HepG2 (cell line): ENCODE measurements around the gene NFIC. TPM values are rescaled to one million over a fixed set of nuclear protein-coding genes. Genes with fewer than 3 reads are reported as not detected.

Experiments used
- CREB1 ChIP-seq, 2 experiments: fragments of 450-650 bp in 1 of 2; IDR thresholded peaks; 2 replicates each; pipeline ENCODE4 v1.6.1; 2016 to 2017; ENCODE audit warnings: control low read depth in 1 of 2, mild to moderate bottlenecking in 1 of 2, missing compliant biosample characterization in 1 of 2, missing genetic modification characterization in 1 of 2
- FOXA3 ChIP-seq: IDR thresholded peaks from 2 replicates; pipeline ENCODE4 v1.6.1; 2016; ENCODE audit warnings: missing genetic modification reagents, missing compliant biosample characterization
- GTF2F1 ChIP-seq: fragments of 150-350 bp; IDR thresholded peaks from 2 replicates; pipeline ENCODE4 v1.6.1; 2014; ENCODE audit warnings: low read length
- HHEX ChIP-seq: IDR thresholded peaks from 2 replicates; pipeline ENCODE4 v1.6.1; 2016; ENCODE audit warnings: control low read depth
- HMG20A ChIP-seq: IDR thresholded peaks from 2 replicates; pipeline ENCODE4 v1.6.1; 2016; ENCODE audit warnings: borderline replicate concordance
- JARID2 ChIP-seq: sonication (generic); formaldehyde crosslinking; IDR thresholded peaks from 2 replicates; pipeline ENCODE4 v1.8.1; 2023; ENCODE audit warnings: missing genetic modification reagents, inconsistent platforms; ENCODE audit not compliant: insufficient replicate concordance
- KDM3A ChIP-seq: IDR thresholded peaks from 2 replicates; pipeline ENCODE4 v1.6.1; 2018; ENCODE audit warnings: low read depth, missing compliant biosample characterization
- NAIF1 ChIP-seq: sonication (generic); formaldehyde crosslinking; IDR thresholded peaks from 2 replicates; pipeline ENCODE4 v1.5.0; 2020; ENCODE audit warnings: mild to moderate bottlenecking, missing genetic modification reagents, borderline replicate concordance
- STAG1 ChIP-seq: sonication (generic); formaldehyde crosslinking; IDR thresholded peaks from 2 replicates; pipeline ENCODE4 v1.4.0; 2020; ENCODE audit warnings: missing genetic modification reagents
- THAP11 ChIP-seq: IDR thresholded peaks from 2 replicates; pipeline ENCODE4 v1.6.1; 2016; ENCODE audit warnings: missing biosample characterization, missing genetic modification reagents
- ZBTB37 ChIP-seq: sonication (generic); formaldehyde crosslinking; IDR thresholded peaks from 2 replicates; pipeline ENCODE4 v1.4.0; 2020; ENCODE audit warnings: mild to moderate bottlenecking, missing genetic modification reagents
- ZFP62 ChIP-seq: sonication (generic); formaldehyde crosslinking; IDR thresholded peaks from 2 replicates; pipeline ENCODE4 v1.4.0; 2020; ENCODE audit warnings: missing genetic modification reagents
- ZNF451 ChIP-seq: sonication (generic); formaldehyde crosslinking; IDR thresholded peaks from 2 replicates; pipeline ENCODE4 v1.5.0; 2020; ENCODE audit warnings: mild to moderate bottlenecking, missing genetic modification reagents
- ZNF569 ChIP-seq: sonication (generic); formaldehyde crosslinking; IDR thresholded peaks from 2 replicates; pipeline ENCODE4 v1.5.0; 2020; ENCODE audit warnings: mild to moderate bottlenecking, missing genetic modification reagents, moderate library complexity, borderline replicate concordance
- ZSCAN20 ChIP-seq: sonication (generic); formaldehyde crosslinking; IDR thresholded peaks from 2 replicates; pipeline ENCODE4 v1.4.0; 2020; ENCODE audit warnings: missing genetic modification reagents, mild to moderate bottlenecking, borderline replicate concordance
- polyA plus RNA-seq, 8 experiments: library from polyadenylated mRNA; depleted of rRNA in 3 of 8; stranded (reverse) in 7 of 8; unstranded in 1 of 8; fragments of >200 nt; fragmentation: Illumina TruSeq in 4 of 8; extraction: Trizol in 4 of 8; gene quantifications; 2 replicates each; pipeline versions ENCODE4 v1.2.1 to v1.2.3, GENCODE V29; 2011 to 2016; ENCODE audit warnings: low read depth in 4 of 8, missing spikeins in 1 of 8, mixed read lengths in 1 of 8; ENCODE audit not compliant: insufficient read depth in 1 of 8
- total RNA-seq, 5 experiments: library from RNA; depleted of rRNA; stranded (reverse); fragments of >200 nt; fragmentation: Illumina TruSeq; extraction: Trizol; gene quantifications; 2 replicates each; pipeline ENCODE4 v1.2.3, GENCODE V29; 2016; ENCODE audit warnings: low read depth in 1 of 5
- TF ChIP-seq, protein P1 (sequence below): sonication (generic); formaldehyde crosslinking; IDR thresholded peaks from 2 replicates; pipeline ENCODE4 v1.4.0; 2020; ENCODE audit warnings: missing genetic modification reagents, mild to moderate bottlenecking, borderline replicate concordance
- TF ChIP-seq, protein P2 (sequence below): sonication (generic); formaldehyde crosslinking; IDR thresholded peaks from 2 replicates; pipeline ENCODE4 v1.5.0; 2020; ENCODE audit warnings: mild to moderate bottlenecking, missing genetic modification reagents, moderate library complexity
- TF ChIP-seq, protein P3 (sequence below): sonication (generic); IDR thresholded peaks from 2 replicates; pipeline ENCODE4 v1.6.1; 2016; ENCODE audit warnings: low read depth, borderline replicate concordance

NFIC gene
- total and polyA plus RNA-seq, 2 of the 13 experiments (the other 11 are each of a cell fraction or from before 2014, with no cell fraction given), result 1.3 to 2.5 TPM

DNA sequence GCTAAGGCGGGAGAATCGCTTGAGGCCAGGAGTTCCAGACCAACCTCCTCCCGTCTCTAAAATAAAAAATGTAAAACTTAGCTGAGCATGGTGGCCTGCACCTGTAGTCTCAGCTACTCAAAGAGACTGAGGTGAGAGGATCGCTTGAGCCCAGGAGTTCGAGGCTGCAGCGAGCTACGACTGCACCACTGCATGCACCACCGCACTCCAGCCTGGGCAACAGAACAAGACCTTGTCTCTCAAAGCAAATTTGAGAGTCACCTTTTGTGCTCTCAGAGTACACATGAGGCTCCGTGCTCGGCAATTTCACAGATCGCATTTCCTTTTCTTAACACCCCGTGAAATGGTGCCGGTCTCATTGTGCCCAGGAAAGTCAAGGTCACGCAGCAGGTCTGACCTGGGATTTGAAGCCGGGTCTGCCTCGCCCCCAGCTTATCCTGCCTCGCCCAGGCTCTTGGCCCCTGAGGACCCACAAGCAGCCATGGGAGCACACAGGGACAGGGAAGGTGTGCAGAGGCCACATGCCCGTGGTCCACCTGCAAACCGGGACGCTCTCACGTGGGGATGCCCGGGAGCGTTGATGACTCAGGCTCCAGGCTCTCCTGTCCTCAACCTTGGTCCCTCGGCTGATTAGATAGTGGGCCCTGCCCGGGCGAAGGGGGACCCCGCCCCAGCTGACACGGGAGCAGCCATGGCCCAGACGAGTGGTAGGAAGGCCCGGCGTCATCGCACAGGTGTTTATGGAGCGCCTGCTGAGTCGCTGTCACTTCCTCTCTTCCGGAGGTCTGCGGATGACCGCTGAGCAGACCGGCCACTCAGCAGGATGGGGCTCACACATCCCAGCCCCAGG lies 115.1 kb downstream of the NFIC start (continued):
- TF ChIP-seq ZFP62 (CRISPR knock-in tag), result no peak
- TF ChIP-seq, protein P1, sequence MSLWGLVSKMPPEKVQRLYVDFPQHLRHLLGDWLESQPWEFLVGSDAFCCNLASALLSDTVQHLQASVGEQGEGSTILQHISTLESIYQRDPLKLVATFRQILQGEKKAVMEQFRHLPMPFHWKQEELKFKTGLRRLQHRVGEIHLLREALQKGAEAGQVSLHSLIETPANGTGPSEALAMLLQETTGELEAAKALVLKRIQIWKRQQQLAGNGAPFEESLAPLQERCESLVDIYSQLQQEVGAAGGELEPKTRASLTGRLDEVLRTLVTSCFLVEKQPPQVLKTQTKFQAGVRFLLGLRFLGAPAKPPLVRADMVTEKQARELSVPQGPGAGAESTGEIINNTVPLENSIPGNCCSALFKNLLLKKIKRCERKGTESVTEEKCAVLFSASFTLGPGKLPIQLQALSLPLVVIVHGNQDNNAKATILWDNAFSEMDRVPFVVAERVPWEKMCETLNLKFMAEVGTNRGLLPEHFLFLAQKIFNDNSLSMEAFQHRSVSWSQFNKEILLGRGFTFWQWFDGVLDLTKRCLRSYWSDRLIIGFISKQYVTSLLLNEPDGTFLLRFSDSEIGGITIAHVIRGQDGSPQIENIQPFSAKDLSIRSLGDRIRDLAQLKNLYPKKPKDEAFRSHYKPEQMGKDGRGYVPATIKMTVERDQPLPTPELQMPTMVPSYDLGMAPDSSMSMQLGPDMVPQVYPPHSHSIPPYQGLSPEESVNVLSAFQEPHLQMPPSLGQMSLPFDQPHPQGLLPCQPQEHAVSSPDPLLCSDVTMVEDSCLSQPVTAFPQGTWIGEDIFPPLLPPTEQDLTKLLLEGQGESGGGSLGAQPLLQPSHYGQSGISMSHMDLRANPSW (CRISPR knock-in tag), result no peak
- no peak for TF ChIP-seq GTF2F1
- TF ChIP-seq FOXA3, result 0 out of 2 replicates have a peak, but pooled peaks have one; percentile 10
- TF ChIP-seq, protein P2, sequence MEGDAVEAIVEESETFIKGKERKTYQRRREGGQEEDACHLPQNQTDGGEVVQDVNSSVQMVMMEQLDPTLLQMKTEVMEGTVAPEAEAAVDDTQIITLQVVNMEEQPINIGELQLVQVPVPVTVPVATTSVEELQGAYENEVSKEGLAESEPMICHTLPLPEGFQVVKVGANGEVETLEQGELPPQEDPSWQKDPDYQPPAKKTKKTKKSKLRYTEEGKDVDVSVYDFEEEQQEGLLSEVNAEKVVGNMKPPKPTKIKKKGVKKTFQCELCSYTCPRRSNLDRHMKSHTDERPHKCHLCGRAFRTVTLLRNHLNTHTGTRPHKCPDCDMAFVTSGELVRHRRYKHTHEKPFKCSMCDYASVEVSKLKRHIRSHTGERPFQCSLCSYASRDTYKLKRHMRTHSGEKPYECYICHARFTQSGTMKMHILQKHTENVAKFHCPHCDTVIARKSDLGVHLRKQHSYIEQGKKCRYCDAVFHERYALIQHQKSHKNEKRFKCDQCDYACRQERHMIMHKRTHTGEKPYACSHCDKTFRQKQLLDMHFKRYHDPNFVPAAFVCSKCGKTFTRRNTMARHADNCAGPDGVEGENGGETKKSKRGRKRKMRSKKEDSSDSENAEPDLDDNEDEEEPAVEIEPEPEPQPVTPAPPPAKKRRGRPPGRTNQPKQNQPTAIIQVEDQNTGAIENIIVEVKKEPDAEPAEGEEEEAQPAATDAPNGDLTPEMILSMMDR (CRISPR knock-in tag), result no peak
- no peak for TF ChIP-seq JARID2 (CRISPR knock-in tag)
- peak; percentile 55; the same call in 1 of the 2 replicates for TF ChIP-seq KDM3A (CRISPR knock-in tag)
- TF ChIP-seq HHEX, result no peak
- no peak for TF ChIP-seq NAIF1 (CRISPR knock-in tag)
- no peak for TF ChIP-seq ZSCAN20 (CRISPR knock-in tag)
- no peak for TF ChIP-seq THAP11 (CRISPR knock-in tag)
- TF ChIP-seq ZNF451 (CRISPR knock-in tag), result peak; percentile 94; the same call in 1 of the 2 replicates
- no peak for TF ChIP-seq ZBTB37 (CRISPR knock-in tag)
- TF ChIP-seq, protein P3, sequence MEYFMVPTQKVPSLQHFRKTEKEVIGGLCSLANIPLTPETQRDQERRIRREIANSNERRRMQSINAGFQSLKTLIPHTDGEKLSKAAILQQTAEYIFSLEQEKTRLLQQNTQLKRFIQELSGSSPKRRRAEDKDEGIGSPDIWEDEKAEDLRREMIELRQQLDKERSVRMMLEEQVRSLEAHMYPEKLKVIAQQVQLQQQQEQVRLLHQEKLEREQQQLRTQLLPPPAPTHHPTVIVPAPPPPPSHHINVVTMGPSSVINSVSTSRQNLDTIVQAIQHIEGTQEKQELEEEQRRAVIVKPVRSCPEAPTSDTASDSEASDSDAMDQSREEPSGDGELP, result peak; percentile 58; the same call in 1 of the 2 replicates
- 0 out of 2 replicates have a peak, but pooled peaks have one; percentile 86 for TF ChIP-seq ZNF569
- TF ChIP-seq CREB1 (IDR thresholded peaks at IDR 0.05), result no peak
- no peak for TF ChIP-seq CREB1 (CRISPR knock-in tag; IDR thresholded peaks at IDR 0.05)
- no peak for TF ChIP-seq STAG1 (CRISPR knock-in tag)
- TF ChIP-seq HMG20A (CRISPR knock-in tag), result no peak
